ENCODE measurements around the gene RAP2B.
"Not testable (repeated sequence)": the region's sequence is repeated elsewhere in the genome, so short reads cannot be mapped to it uniquely, and the experiment has no call there.

Gene RAP2B

GRCh38 chr3:153161714-153162512 lies at the start of gene RAP2B:
TSS of gene RAP2B (plus strand) at chr3:153162226. CDS start at chr3:153162694, 468 bp downstream.
- DNase-seq, result peak; percentile 93

GRCh38 chr3:153113541-153113940 lies 48.5 kb upstream of the RAP2B start:
- DNase-seq, result no peak

- DNase-seq, result not testable (repeated sequence)
Observed at GRCh38 chr3:153114270-153114669, 47.8 kb upstream of the RAP2B start.

- no peak for DNase-seq
Observed at GRCh38 chr3:153115326-153115725, 46.7 kb upstream of the RAP2B start.

- DNase-seq, result no peak
Observed at GRCh38 chr3:153127788-153128187, 34.2 kb upstream of the RAP2B start.

GRCh38 chr3:153129426-153129825 lies 32.6 kb upstream of the RAP2B start:
- no peak for DNase-seq

GRCh38 chr3:153129866-153130265 lies 32.2 kb upstream of the RAP2B start:
- DNase-seq, result no peak

GRCh38 chr3:153130312-153130977 lies 31.6 kb upstream of the RAP2B start:
- DNase-seq, result no peak

GRCh38 chr3:153137626-153138025 lies 24.4 kb upstream of the RAP2B start:
- no peak for DNase-seq

- no peak for DNase-seq
Observed at GRCh38 chr3:153138276-153139210, 23.5 kb upstream of the RAP2B start.

- no peak for DNase-seq
Observed at GRCh38 chr3:153142961-153143360, 19.1 kb upstream of the RAP2B start.

- no peak for DNase-seq
Observed at GRCh38 chr3:153144071-153144470, 18.0 kb upstream of the RAP2B start.

- DNase-seq, result no peak
Observed at GRCh38 chr3:153144779-153145178, 17.2 kb upstream of the RAP2B start.

- DNase-seq, result no peak
Observed at GRCh38 chr3:153145454-153145853, 16.6 kb upstream of the RAP2B start.

- no peak for DNase-seq
Observed at GRCh38 chr3:153146191-153147053, 15.6 kb upstream of the RAP2B start.

GRCh38 chr3:153150991-153151390 lies 11.0 kb upstream of the RAP2B start:
- DNase-seq, result no peak

GRCh38 chr3:153155786-153156185 lies 6.2 kb upstream of the RAP2B start:
- not testable (repeated sequence) for DNase-seq

- DNase-seq, result no peak
Observed at GRCh38 chr3:153158189-153158588, 3.8 kb upstream of the RAP2B start.

- no peak for DNase-seq
Observed at GRCh38 chr3:153158961-153159735, 2.9 kb upstream of the RAP2B start.

GRCh38 chr3:153159771-153160397 lies 2.1 kb upstream of the RAP2B start:
- no peak for DNase-seq
